Measurements from ENCODE around the gene CASP7.

DNA sequence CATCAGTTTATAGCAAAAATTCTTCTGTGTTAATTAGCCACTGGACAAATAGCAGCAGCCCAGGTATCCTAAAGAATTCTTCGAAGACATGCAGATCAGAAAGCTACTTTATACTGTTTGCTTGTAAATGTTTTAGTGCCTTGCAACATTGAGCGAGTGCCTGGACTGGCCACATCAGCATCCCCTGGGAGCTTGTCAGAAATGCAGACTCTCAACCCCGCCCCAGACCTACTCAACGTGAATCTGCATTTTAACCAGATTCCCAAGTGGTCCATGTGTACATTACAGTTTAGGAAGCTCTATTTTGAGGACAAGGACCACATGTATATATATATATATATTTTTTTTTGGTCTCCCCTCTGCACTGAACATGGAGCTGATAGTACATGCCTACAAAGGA lies 53.3 kb downstream of the CASP7 start:
- TF ChIP-seq POLR2AphosphoS5 (IDR thresholded peaks at IDR 0.05) (no peak), EP300 (IDR thresholded peaks at IDR 0.05) (no peak)
- TF ChIP-seq, protein P1, sequence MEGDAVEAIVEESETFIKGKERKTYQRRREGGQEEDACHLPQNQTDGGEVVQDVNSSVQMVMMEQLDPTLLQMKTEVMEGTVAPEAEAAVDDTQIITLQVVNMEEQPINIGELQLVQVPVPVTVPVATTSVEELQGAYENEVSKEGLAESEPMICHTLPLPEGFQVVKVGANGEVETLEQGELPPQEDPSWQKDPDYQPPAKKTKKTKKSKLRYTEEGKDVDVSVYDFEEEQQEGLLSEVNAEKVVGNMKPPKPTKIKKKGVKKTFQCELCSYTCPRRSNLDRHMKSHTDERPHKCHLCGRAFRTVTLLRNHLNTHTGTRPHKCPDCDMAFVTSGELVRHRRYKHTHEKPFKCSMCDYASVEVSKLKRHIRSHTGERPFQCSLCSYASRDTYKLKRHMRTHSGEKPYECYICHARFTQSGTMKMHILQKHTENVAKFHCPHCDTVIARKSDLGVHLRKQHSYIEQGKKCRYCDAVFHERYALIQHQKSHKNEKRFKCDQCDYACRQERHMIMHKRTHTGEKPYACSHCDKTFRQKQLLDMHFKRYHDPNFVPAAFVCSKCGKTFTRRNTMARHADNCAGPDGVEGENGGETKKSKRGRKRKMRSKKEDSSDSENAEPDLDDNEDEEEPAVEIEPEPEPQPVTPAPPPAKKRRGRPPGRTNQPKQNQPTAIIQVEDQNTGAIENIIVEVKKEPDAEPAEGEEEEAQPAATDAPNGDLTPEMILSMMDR (IDR thresholded peaks at IDR 0.05), result no peak

All from gastroesophageal sphincter (tissue), 3 donors.